ENCODE data around the gene KCTD6.

KCTD6 gene

DNA sequence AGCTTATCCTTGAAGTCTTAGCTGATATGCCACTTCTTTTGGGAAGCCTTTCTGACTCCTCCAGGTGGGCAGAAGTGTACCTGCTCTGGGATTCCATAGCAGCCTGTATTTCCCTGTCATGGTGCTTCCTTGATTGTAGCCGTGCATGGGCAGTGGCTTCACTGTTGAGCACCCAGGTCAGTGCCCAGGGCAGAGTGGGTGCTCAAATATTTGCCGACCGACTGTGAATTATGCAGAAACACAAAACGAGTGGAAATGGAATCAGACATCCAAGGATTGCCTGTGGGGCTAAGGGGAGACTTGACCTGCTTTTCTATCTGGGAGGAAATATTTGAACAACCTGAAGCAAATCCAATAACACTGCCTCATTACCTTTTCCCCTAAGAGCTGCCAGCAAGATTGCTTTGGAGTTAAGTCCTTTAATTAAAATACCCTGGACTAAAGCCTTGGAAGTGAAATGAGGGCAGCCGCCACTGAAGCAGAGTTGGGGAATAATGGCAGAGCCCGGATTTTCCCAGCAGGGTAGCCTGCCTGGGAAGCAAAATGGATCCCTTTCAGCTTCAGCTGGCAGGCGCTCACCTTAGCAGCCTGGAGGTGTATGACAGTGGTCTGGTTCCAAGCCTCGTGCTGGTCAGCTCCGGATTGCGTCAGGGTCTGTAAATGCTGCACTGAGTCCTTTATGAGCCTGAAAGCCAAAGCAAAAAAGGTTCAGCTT, 30.2 kb downstream of the KCTD6 start:
- Histone ChIP-seq H3K9me2 (ENCODE audit: low read depth, low read length) (no peaks in the 10 kb centered on the region), H4K20me1 (ENCODE audit: insufficient read depth, low read length) (no peaks in the 10 kb centered on the region), H3K9me3 (ENCODE audit: low read length) (no peaks in the 10 kb centered on the region), H3K4me3 (ENCODE audit: low read depth, low read length, poor library complexity, severe bottlenecking) (no peak overlapping the region), H3K27ac (ENCODE audit: low read depth, low read length, poor library complexity, severe bottlenecking) (no peak overlapping the region), H2AFZ (ENCODE audit: low read length) (no peak overlapping the region), H3K79me2 (ENCODE audit: insufficient read depth, low read length) (no peaks in the 10 kb centered on the region), H3K4me1 (ENCODE audit: insufficient read depth, low read length, severe bottlenecking) (no peaks in the 10 kb centered on the region), H3F3A (ENCODE audit: insufficient read depth, low read length) (no peaks in the 10 kb centered on the region), H3K4me2 (ENCODE audit: low read length) (no peak overlapping the region), H3K9ac (ENCODE audit: low read length) (no peak overlapping the region), H3K27me3 (ENCODE audit: insufficient read depth, low read length) (no peaks in the 10 kb centered on the region), H3K36me3 (ENCODE audit: insufficient read depth, low read length) (no peaks in the 10 kb centered on the region)
- TF ChIP-seq, protein P1, sequence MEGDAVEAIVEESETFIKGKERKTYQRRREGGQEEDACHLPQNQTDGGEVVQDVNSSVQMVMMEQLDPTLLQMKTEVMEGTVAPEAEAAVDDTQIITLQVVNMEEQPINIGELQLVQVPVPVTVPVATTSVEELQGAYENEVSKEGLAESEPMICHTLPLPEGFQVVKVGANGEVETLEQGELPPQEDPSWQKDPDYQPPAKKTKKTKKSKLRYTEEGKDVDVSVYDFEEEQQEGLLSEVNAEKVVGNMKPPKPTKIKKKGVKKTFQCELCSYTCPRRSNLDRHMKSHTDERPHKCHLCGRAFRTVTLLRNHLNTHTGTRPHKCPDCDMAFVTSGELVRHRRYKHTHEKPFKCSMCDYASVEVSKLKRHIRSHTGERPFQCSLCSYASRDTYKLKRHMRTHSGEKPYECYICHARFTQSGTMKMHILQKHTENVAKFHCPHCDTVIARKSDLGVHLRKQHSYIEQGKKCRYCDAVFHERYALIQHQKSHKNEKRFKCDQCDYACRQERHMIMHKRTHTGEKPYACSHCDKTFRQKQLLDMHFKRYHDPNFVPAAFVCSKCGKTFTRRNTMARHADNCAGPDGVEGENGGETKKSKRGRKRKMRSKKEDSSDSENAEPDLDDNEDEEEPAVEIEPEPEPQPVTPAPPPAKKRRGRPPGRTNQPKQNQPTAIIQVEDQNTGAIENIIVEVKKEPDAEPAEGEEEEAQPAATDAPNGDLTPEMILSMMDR (IDR thresholded peaks at IDR 0.05; ENCODE audit: low read length) = no peak
- TF ChIP-seq EZH2 (IDR thresholded peaks at IDR 0.05; ENCODE audit: borderline replicate concordance, low read length) = no peak

- TF ChIP-seq, protein P1 (IDR thresholded peaks at IDR 0.05; ENCODE audit: low read length) = no peak
- no peak for TF ChIP-seq EZH2 (IDR thresholded peaks at IDR 0.05; ENCODE audit: borderline replicate concordance, low read length)
- H3K27ac ChIP-seq (ENCODE audit: low read depth, low read length, poor library complexity, severe bottlenecking) = no peak overlapping the region
- no peaks in the 10 kb centered on the region for H3K9me3 ChIP-seq (ENCODE audit: low read length)
- no peaks in the 10 kb centered on the region for H3K9me2 ChIP-seq (ENCODE audit: low read depth, low read length)
- no peaks in the 10 kb centered on the region for H4K20me1 ChIP-seq (ENCODE audit: insufficient read depth, low read length)
- H3K4me1 ChIP-seq (ENCODE audit: insufficient read depth, low read length, severe bottlenecking) = no peaks in the 10 kb centered on the region
- no peaks in the 10 kb centered on the region for H3F3A ChIP-seq (ENCODE audit: insufficient read depth, low read length)
- H2AFZ ChIP-seq (ENCODE audit: low read length) = no peak overlapping the region
- H3K27me3 ChIP-seq (ENCODE audit: insufficient read depth, low read length) = no peaks in the 10 kb centered on the region
- no peak overlapping the region for H3K4me3 ChIP-seq (ENCODE audit: low read depth, low read length, poor library complexity, severe bottlenecking)
- H3K4me2 ChIP-seq (ENCODE audit: low read length) = no peak overlapping the region
- H3K9ac ChIP-seq (ENCODE audit: low read length) = no peak overlapping the region
- no peaks in the 10 kb centered on the region for H3K79me2 ChIP-seq (ENCODE audit: insufficient read depth, low read length)
- H3K36me3 ChIP-seq (ENCODE audit: insufficient read depth, low read length) = no peaks in the 10 kb centered on the region
Measured at GRCh38 chr3:58522759-58523425, 31.0 kb downstream of the KCTD6 start.

GRCh38 chr3:58524326-58524888, 32.5 kb downstream of the KCTD6 start:
- no peaks in the 10 kb centered on the region for H3K36me3 ChIP-seq (ENCODE audit: insufficient read depth, low read length)
- H3K9me3 ChIP-seq (ENCODE audit: low read length) = no peaks in the 10 kb centered on the region
- TF ChIP-seq EZH2 (IDR thresholded peaks at IDR 0.05; ENCODE audit: borderline replicate concordance, low read length) = no peak
- TF ChIP-seq, protein P1 (IDR thresholded peaks at IDR 0.05; ENCODE audit: low read length) = no peak
- no peak overlapping the region for H2AFZ ChIP-seq (ENCODE audit: low read length)
- no peak overlapping the region for H3K9ac ChIP-seq (ENCODE audit: low read length)
- H3K4me1 ChIP-seq (ENCODE audit: insufficient read depth, low read length, severe bottlenecking) = no peaks in the 10 kb centered on the region
- H3K27me3 ChIP-seq (ENCODE audit: insufficient read depth, low read length) = no peaks in the 10 kb centered on the region
- no peaks in the 10 kb centered on the region for H4K20me1 ChIP-seq (ENCODE audit: insufficient read depth, low read length)
- no peaks in the 10 kb centered on the region for H3K79me2 ChIP-seq (ENCODE audit: insufficient read depth, low read length)
- no peaks in the 10 kb centered on the region for H3F3A ChIP-seq (ENCODE audit: insufficient read depth, low read length)
- H3K27ac ChIP-seq (ENCODE audit: low read depth, low read length, poor library complexity, severe bottlenecking) = no peak overlapping the region
- H3K9me2 ChIP-seq (ENCODE audit: low read depth, low read length) = no peaks in the 10 kb centered on the region
- no peak overlapping the region for H3K4me2 ChIP-seq (ENCODE audit: low read length)
- no peak overlapping the region for H3K4me3 ChIP-seq (ENCODE audit: low read depth, low read length, poor library complexity, severe bottlenecking)
